SU-DHL-6 (cell line): ENCODE results near the gene OSBPL2.

Experiments
- H2AFZ ChIP-seq: fragments of 200-600 bp; sonication (generic); 2 replicates; pipeline ENCODE4 v1.6.1; 2014; ENCODE audit warnings: low read depth, mild to moderate bottlenecking, moderate library complexity, mixed read lengths, antibody characterized with exemption, low read length; ENCODE audit not compliant: severe bottlenecking
- H3F3A ChIP-seq: fragments of 200-600 bp; shearing (Covaris generic); 2 replicates; pipeline ENCODE4 v1.6.0; 2016; ENCODE audit warnings: antibody characterized with exemption, mild to moderate bottlenecking; ENCODE audit not compliant: insufficient read depth
- H3K27ac ChIP-seq: fragments of 200-600 bp; sonication (generic); 2 replicates; pipeline ENCODE4 v1.5.1; 2016; ENCODE audit warnings: low read depth, mild to moderate bottlenecking, low read length, moderate library complexity, mixed read lengths
- H3K27me3 ChIP-seq: fragments of 200-600 bp; sonication (generic), shearing (Covaris generic); 2 replicates; pipeline ENCODE4 v1.6.0; 2014; ENCODE audit warnings: mild to moderate bottlenecking, low read length
- H3K36me3 ChIP-seq: fragments of 200-600 bp; sonication (generic); 2 replicates; pipeline ENCODE4 v1.6.1; 2014; ENCODE audit warnings: mild to moderate bottlenecking, low read length, mixed read lengths
- H3K4me2 ChIP-seq: fragments of 300-600, 200-600 bp; shearing (Covaris generic), sonication (generic); 2 replicates; pipeline ENCODE4 v1.6.0; 2014; ENCODE audit warnings: low read length, low read depth, mild to moderate bottlenecking; ENCODE audit not compliant: poor library complexity, severe bottlenecking
- H3K4me3 ChIP-seq: fragments of 200-600 bp; sonication (generic); 2 replicates; pipeline ENCODE4 v1.5.1; 2014; ENCODE audit warnings: antibody characterized with exemption, low read length, mild to moderate bottlenecking, mixed read lengths; ENCODE audit not compliant: insufficient read depth, poor library complexity, severe bottlenecking
- H3K79me2 ChIP-seq: fragments of 200-600 bp; sonication (generic); 2 replicates; pipeline ENCODE4 v1.6.1; 2014; ENCODE audit warnings: mild to moderate bottlenecking, low read length, moderate library complexity; ENCODE audit not compliant: insufficient read depth
- H3K9ac ChIP-seq: fragments of 200-600 bp; sonication (generic); 2 replicates; pipeline ENCODE4 v1.7.0; 2014; ENCODE audit warnings: mild to moderate bottlenecking, low read length
- H3K9me2 ChIP-seq: fragments of 200-600 bp; sonication (generic); replicated peaks from 2 replicates; pipeline ENCODE4 v1.6.1; 2014; ENCODE audit warnings: low read length; ENCODE audit not compliant: insufficient read depth
- H3K9me3 ChIP-seq: fragments of 200-600 bp; sonication (generic); 2 replicates; pipeline ENCODE4 v1.6.1; 2014; ENCODE audit warnings: low read length, mixed read lengths; ENCODE audit not compliant: insufficient read depth
- H4K20me1 ChIP-seq: fragments of 200-600 bp; sonication (generic); 2 replicates; pipeline ENCODE4 v1.6.1; 2014; ENCODE audit warnings: low read depth, mild to moderate bottlenecking, antibody characterized with exemption, low read length, moderate library complexity, mixed read lengths
- CTCF ChIP-seq: fragments of 200-600 bp; sonication (generic); IDR thresholded peaks from one replicate; pipeline ENCODE4 v1.5.1; 2017; ENCODE audit warnings: antibody characterized with exemption, mild to moderate bottlenecking, low read length, moderate library complexity; ENCODE audit not compliant: insufficient read depth, poor library complexity, severe bottlenecking
- EZH2phosphoT487 ChIP-seq: fragments of 200-600 bp; sonication (generic), shearing (Covaris generic); conservative IDR thresholded peaks from 2 replicates; pipeline ENCODE4 v1.6.1; 2018; ENCODE audit warnings: mild to moderate bottlenecking, antibody characterized with exemption, low read length, moderate library complexity, mixed read lengths

Gene OSBPL2

GRCh38 chr20:62209850-62210495, 28.3 kb upstream of the OSBPL2 start:
- Histone ChIP-seq H3K4me3 (no peak overlapping the region), H3F3A (no peaks in the 10 kb centered on the region), H3K27ac (no peak overlapping the region), H3K36me3 (no peaks in the 10 kb centered on the region), H3K9ac (no peak overlapping the region), H2AFZ (no peak overlapping the region), H3K9me3 (no peaks in the 10 kb centered on the region), H3K9me2 (no peaks in the 10 kb centered on the region), H3K27me3 (no peaks in the 10 kb centered on the region), H4K20me1 (no peaks in the 10 kb centered on the region), H3K79me2 (no peaks in the 10 kb centered on the region), H3K4me2 (no peak overlapping the region)
- no peak for TF ChIP-seq CTCF
- no peak for TF ChIP-seq EZH2phosphoT487

GRCh38 chr20:62210496-62210855, 27.8 kb upstream of the OSBPL2 start:
- H3K4me3 ChIP-seq: no peak overlapping the region
- H2AFZ ChIP-seq: no peak overlapping the region
- H3K27ac ChIP-seq: no peak overlapping the region
- no peaks in the 10 kb centered on the region for H4K20me1 ChIP-seq
- H3F3A ChIP-seq: no peaks in the 10 kb centered on the region
- no peaks in the 10 kb centered on the region for H3K27me3 ChIP-seq
- H3K9ac ChIP-seq: no peak overlapping the region
- no peak overlapping the region for H3K4me2 ChIP-seq
- H3K36me3 ChIP-seq: no peaks in the 10 kb centered on the region
- no peaks in the 10 kb centered on the region for H3K79me2 ChIP-seq
- TF ChIP-seq CTCF (no peak), EZH2phosphoT487 (no peak)
- H3K9me3 ChIP-seq: no peaks in the 10 kb centered on the region
- H3K9me2 ChIP-seq: no peaks in the 10 kb centered on the region

GRCh38 chr20:62211216-62211615, 27.1 kb upstream of the OSBPL2 start:
- no peaks in the 10 kb centered on the region for H3K27me3 ChIP-seq
- H2AFZ ChIP-seq: no peak overlapping the region
- no peaks in the 10 kb centered on the region for H3K79me2 ChIP-seq
- H3K36me3 ChIP-seq: no peaks in the 10 kb centered on the region
- no peak overlapping the region for H3K9ac ChIP-seq
- H3K9me3 ChIP-seq: no peaks in the 10 kb centered on the region
- no peak overlapping the region for H3K4me2 ChIP-seq
- no peaks in the 10 kb centered on the region for H4K20me1 ChIP-seq
- H3F3A ChIP-seq: no peaks in the 10 kb centered on the region
- TF ChIP-seq EZH2phosphoT487 (no peak), CTCF (no peak)
- H3K27ac ChIP-seq: no peak overlapping the region
- no peaks in the 10 kb centered on the region for H3K9me2 ChIP-seq
- H3K4me3 ChIP-seq: no peak overlapping the region
